Urinary bladder (tissue), 4 donors: ENCODE data around the gene PMM1. TPM values are rescaled to one million over a fixed set of nuclear protein-coding genes. Genes with fewer than 3 reads are reported as not detected.
"Not testable (repeated sequence)": the region's sequence is repeated elsewhere in the genome, so short reads cannot be mapped to it uniquely, and the experiment has no call there.

ENCODE experiments used
- DNase-seq: peaks from one replicate; pipeline ENCODE4 v3.0.0-alpha.2; 2015; ENCODE audit errors: extremely low spot score
- H3K27ac ChIP-seq: one replicate; pipeline ENCODE4 v1.5.1; 2013; ENCODE audit warnings: low read depth, mild to moderate bottlenecking, moderate library complexity
- H3K36me3 ChIP-seq: one replicate; pipeline ENCODE4 v1.6.1; 2013; ENCODE audit warnings: mild to moderate bottlenecking, moderate library complexity; ENCODE audit not compliant: insufficient read depth
- H3K4me1 ChIP-seq: one replicate; pipeline ENCODE4 v1.6.1; 2013; ENCODE audit warnings: mild to moderate bottlenecking, moderate library complexity; ENCODE audit not compliant: insufficient read depth
- H3K4me3 ChIP-seq: one replicate; pipeline ENCODE4 v1.5.1; 2013; ENCODE audit warnings: low read depth, low read length
- WGBS: extraction: QIAGEN DNeasy Blood & Tissue Kit; methylation state at CpG from one replicate; pipeline ENCODE4 v1.1.7; 2013; 5-methylcytosine and 5-hydroxymethylcytosine counted together
- polyA plus RNA-seq: library from polyadenylated mRNA; stranded (reverse); fragments of 200-250 nt; gene quantifications from one replicate; pipeline ENCODE4 v1.2.3, GENCODE V29; 2013
- total RNA-seq: library from RNA; depleted of rRNA; stranded (reverse); fragments of >200 nt; gene quantifications from one replicate; pipeline ENCODE4 v1.2.3, GENCODE V29; 2014
- donor health status: healthy with polysubstance abuse.
- donor health status: healthy.

PMM1 gene
- total and polyA plus RNA-seq, 2 donors = 8.8 to 63.2 TPM

- Histone ChIP-seq H3K4me1 (peaks cover 3% of the 10 kb centered on the region), H3K27ac (no peak overlapping the region), H3K36me3 (no peaks in the 10 kb centered on the region), H3K4me3 (no peak overlapping the region)
- 92% methylated on average over 6 of the region's 6 CpGs for WGBS
- DNase-seq = no peak
These were observed 4.8 kb downstream of the PMM1 start for GRCh38 chr22:41584881-41585280.

- Histone ChIP-seq H3K36me3 (no peaks in the 10 kb centered on the region), H3K27ac (no peak overlapping the region)
These were observed 6.9 kb downstream of the PMM1 start for GRCh38 chr22:41582694-41583093.

GRCh38 chr22:41579997-41580355, 9.7 kb downstream of the PMM1 start:
- H3K27ac ChIP-seq = no peak overlapping the region
- WGBS = 90% methylated on average over 6 of the region's 6 CpGs

More at GRCh38 chr22:41582694-41583093, 6.9 kb downstream of the PMM1 start:
- H3K4me1 ChIP-seq = no peaks in the 10 kb centered on the region
- 82% methylated on average over 8 of the region's 8 CpGs for WGBS
- no peak for DNase-seq
- no peak overlapping the region for H3K4me3 ChIP-seq

GRCh38 chr22:41579297-41579996, 10.2 kb downstream of the PMM1 start:
- Histone ChIP-seq H3K4me3 (no peak overlapping the region), H3K4me1 (no peaks in the 10 kb centered on the region), H3K27ac (no peak overlapping the region), H3K36me3 (no peaks in the 10 kb centered on the region)
- DNase-seq = no peak
- WGBS = 96% methylated on average over 12 of the region's 12 CpGs

More at GRCh38 chr22:41579997-41580355, 9.7 kb downstream of the PMM1 start:
- H3K36me3 ChIP-seq = no peaks in the 10 kb centered on the region
- no peak for DNase-seq
- no peaks in the 10 kb centered on the region for H3K4me1 ChIP-seq
- no peak overlapping the region for H3K4me3 ChIP-seq

- Histone ChIP-seq H3K4me3 (no peak overlapping the region), H3K27ac (no peak overlapping the region), H3K4me1 (no peaks in the 10 kb centered on the region), H3K36me3 (no peaks in the 10 kb centered on the region)
- DNase-seq = no peak
- 94% methylated on average over 9 of the region's 9 CpGs for WGBS
These were observed 10.8 kb downstream of the PMM1 start for GRCh38 chr22:41578818-41579217.

- H3K36me3 ChIP-seq = no peaks in the 10 kb centered on the region
- no peaks in the 10 kb centered on the region for H3K4me1 ChIP-seq
- DNase-seq = no peak
- H3K27ac ChIP-seq = no peak overlapping the region
- no peak overlapping the region for H3K4me3 ChIP-seq
- 91% methylated on average over 8 of the region's 8 CpGs for WGBS
These were observed 11.5 kb downstream of the PMM1 start for GRCh38 chr22:41578114-41578513.

GRCh38 chr22:41576877-41577276, 12.8 kb downstream of the PMM1 start:
- 70% methylated on average over 9 of the region's 9 CpGs for WGBS
- no peak for DNase-seq
- no peak overlapping the region for H3K27ac ChIP-seq
- H3K36me3 ChIP-seq = no peaks in the 10 kb centered on the region
- no peak overlapping the region for H3K4me3 ChIP-seq
- no peaks in the 10 kb centered on the region for H3K4me1 ChIP-seq

GRCh38 chr22:41575533-41575932, 14.1 kb downstream of the PMM1 start:
- Histone ChIP-seq H3K4me1 (no peaks in the 10 kb centered on the region), H3K36me3 (no peaks in the 10 kb centered on the region), H3K4me3 (no peak overlapping the region), H3K27ac (no peak overlapping the region)
- WGBS = 84% methylated on average over 15 of the region's 15 CpGs
- no peak for DNase-seq

GRCh38 chr22:41574847-41575381, 14.7 kb downstream of the PMM1 start:
- Histone ChIP-seq H3K27ac (no peak overlapping the region), H3K4me3 (no peak overlapping the region), H3K36me3 (no peaks in the 10 kb centered on the region), H3K4me1 (no peaks in the 10 kb centered on the region)
- 51% methylated on average over 26 of the region's 26 CpGs for WGBS
- no peak for DNase-seq

GRCh38 chr22:41573677-41574076, 16.0 kb downstream of the PMM1 start:
- Histone ChIP-seq H3K4me1 (no peaks in the 10 kb centered on the region), H3K27ac (no peak overlapping the region), H3K4me3 (no peak overlapping the region), H3K36me3 (no peaks in the 10 kb centered on the region)
- WGBS = 86% methylated on average over 11 of the region's 11 CpGs
- DNase-seq = no peak

GRCh38 chr22:41572305-41572704, 17.3 kb downstream of the PMM1 start:
- H3K27ac ChIP-seq, DNase-seq, H3K4me3 ChIP-seq, H3K36me3 ChIP-seq, H3K4me1 ChIP-seq: not testable (repeated sequence)
- 94% methylated on average over 3 of the region's 3 CpGs for WGBS

- Histone ChIP-seq H3K36me3 (no peaks in the 10 kb centered on the region), H3K4me3 (no peak overlapping the region), H3K4me1 (no peaks in the 10 kb centered on the region), H3K27ac (no peak overlapping the region)
- 95% methylated on average over 14 of the region's 14 CpGs for WGBS
- DNase-seq = no peak
These were observed 17.9 kb downstream of the PMM1 start for GRCh38 chr22:41571786-41572185.

- Histone ChIP-seq H3K36me3 (no peaks in the 10 kb centered on the region), H3K4me3 (no peak overlapping the region), H3K4me1 (no peaks in the 10 kb centered on the region), H3K27ac (no peak overlapping the region)
- DNase-seq = no peak
- 76% methylated on average over 3 of the region's 3 CpGs for WGBS
These were observed 19.4 kb downstream of the PMM1 start for GRCh38 chr22:41570221-41570620.

- 80% methylated on average over 7 of the region's 7 CpGs for WGBS
- no peaks in the 10 kb centered on the region for H3K4me1 ChIP-seq
- DNase-seq = no peak
- no peak overlapping the region for H3K27ac ChIP-seq
- no peak overlapping the region for H3K4me3 ChIP-seq
- no peaks in the 10 kb centered on the region for H3K36me3 ChIP-seq
These were observed 20.8 kb downstream of the PMM1 start for GRCh38 chr22:41568811-41569210.

- no peak overlapping the region for H3K4me3 ChIP-seq
- no peaks in the 10 kb centered on the region for H3K4me1 ChIP-seq
- no peak overlapping the region for H3K27ac ChIP-seq
- H3K36me3 ChIP-seq = no peaks in the 10 kb centered on the region
- DNase-seq = no peak
- WGBS = 64% methylated on average over 3 of the region's 3 CpGs
These were observed 22.2 kb downstream of the PMM1 start for GRCh38 chr22:41567512-41567768.
